CD14-positive monocyte (primary cell): Measurements from ENCODE around the gene CTBP2. TPM values are rescaled to one million over a fixed set of nuclear protein-coding genes. Genes with fewer than 3 reads are reported as not detected.

Experiments used
- DNase-seq, 3 donors: peaks; one replicate each; pipeline ENCODE4 v3.0.0-alpha.2; 2011 to 2022
- H2AFZ ChIP-seq: 2 replicates; pipeline ENCODE4 v1.6.0; 2012; ENCODE audit warnings: mild to moderate bottlenecking, low read depth, low read length, inconsistent platforms; ENCODE audit not compliant: insufficient read depth, poor library complexity, severe bottlenecking
- H3K27ac ChIP-seq, 2 donors: 1 replicate in 1 of 2; 2 replicates in 1 of 2; pipeline ENCODE4 v1.5.1; 2012 to 2013; ENCODE audit warnings: low read length in 2 of 2, control low read depth in 1 of 2, inconsistent platforms in 1 of 2, low read depth in 1 of 2, mild to moderate bottlenecking in 1 of 2
- H3K27me3 ChIP-seq, 2 donors: one replicate each; pipeline versions ENCODE4 v1.6.0 to v1.6.1; 2011 to 2013; ENCODE audit warnings: low read length in 2 of 2; ENCODE audit not compliant: control insufficient read depth in 2 of 2, insufficient read depth in 2 of 2
- H3K36me3 ChIP-seq, 2 donors: replicated peaks in 1 of 2; 1 replicate in 1 of 2; 2 replicates in 1 of 2; pipeline versions ENCODE4 v1.5.1 to v1.6.1; 2012 to 2013; ENCODE audit warnings: low read length in 2 of 2, control low read depth in 1 of 2, inconsistent platforms in 1 of 2, mild to moderate bottlenecking in 1 of 2; ENCODE audit not compliant: insufficient read depth in 2 of 2, control insufficient read depth in 1 of 2
- H3K4me1 ChIP-seq, 2 donors: 1 replicate in 1 of 2; 2 replicates in 1 of 2; pipeline versions ENCODE4 v1.5.1 to v1.6.1; 2012 to 2013; ENCODE audit warnings: low read length in 2 of 2, control low read depth in 1 of 2, inconsistent platforms in 1 of 2, mild to moderate bottlenecking in 1 of 2, moderate library complexity in 1 of 2; ENCODE audit not compliant: insufficient read depth in 2 of 2, control insufficient read depth in 1 of 2
- H3K4me2 ChIP-seq: replicated peaks from 2 replicates; pipeline ENCODE3; 2012; ENCODE audit warnings: low read length, moderate library complexity, mild to moderate bottlenecking; ENCODE audit not compliant: poor library complexity, severe bottlenecking; ENCODE audit errors: extremely low read depth
- H3K4me3 ChIP-seq, 3 experiments: fragments of 200-600 bp in 1 of 3; sonication (generic) in 1 of 3; replicated peaks in 1 of 3; 1 replicate in 2 of 3; 2 replicates in 1 of 3; pipeline ENCODE4 v1.5.1; 2011 to 2013; ENCODE audit warnings: low read length in 3 of 3, mild to moderate bottlenecking in 3 of 3, control low read depth in 2 of 3, low read depth in 2 of 3, inconsistent platforms in 1 of 3, moderate library complexity in 1 of 3
- H3K79me2 ChIP-seq: 2 replicates; pipeline ENCODE4 v1.6.0; 2012; ENCODE audit warnings: mild to moderate bottlenecking, control low read depth, inconsistent platforms, low read length, moderate library complexity; ENCODE audit not compliant: insufficient read depth
- H3K9ac ChIP-seq: 2 replicates; pipeline ENCODE4 v1.6.0; 2017; ENCODE audit warnings: low read length, mild to moderate bottlenecking; ENCODE audit not compliant: insufficient read depth, poor library complexity, severe bottlenecking
- H3K9me3 ChIP-seq, 2 donors: replicated peaks in 1 of 2; 1 replicate in 1 of 2; 2 replicates in 1 of 2; pipeline versions ENCODE4 v1.5.1 to v1.6.1; 2012 to 2013; ENCODE audit warnings: low read length in 2 of 2, control low read depth in 1 of 2; ENCODE audit not compliant: control insufficient read depth in 1 of 2, insufficient read depth in 1 of 2
- H4K20me1 ChIP-seq: 2 replicates; pipeline ENCODE4 v1.6.0; 2012; ENCODE audit warnings: mild to moderate bottlenecking, low read length, control low read depth, moderate library complexity; ENCODE audit not compliant: insufficient read depth
- H3K27ac Mint-ChIP-seq, 7 donors: one replicate each; pipeline ENCODE4 v1.8.0; 2020; ENCODE audit warnings: mild to moderate bottlenecking in 7 of 7, mixed read lengths in 7 of 7, moderate library complexity in 6 of 7, inconsistent platforms in 2 of 7
- H3K27me3 Mint-ChIP-seq, 3 donors: one replicate each; pipeline ENCODE4 v1.8.0; 2021 to 2022; ENCODE audit warnings: low read depth in 3 of 3, mild to moderate bottlenecking in 3 of 3, mixed read lengths in 3 of 3, moderate library complexity in 3 of 3, inconsistent platforms in 1 of 3
- H3K36me3 Mint-ChIP-seq, 2 donors: one replicate each; pipeline ENCODE4 v1.8.0; 2020; ENCODE audit warnings: mixed read lengths in 2 of 2, inconsistent platforms in 1 of 2, mild to moderate bottlenecking in 1 of 2
- H3K4me1 Mint-ChIP-seq: one replicate; pipeline ENCODE4 v1.8.0; 2020; ENCODE audit warnings: mild to moderate bottlenecking, mixed read lengths
- H3K4me3 Mint-ChIP-seq, 2 donors: one replicate each; pipeline ENCODE4 v1.8.0; 2020; ENCODE audit warnings: mild to moderate bottlenecking in 2 of 2, mixed read lengths in 2 of 2, moderate library complexity in 1 of 2
- H3K9me3 Mint-ChIP-seq, 7 donors: one replicate each; pipeline ENCODE4 v1.8.0; 2020 to 2022; ENCODE audit warnings: mixed read lengths in 7 of 7, mild to moderate bottlenecking in 6 of 7, moderate library complexity in 6 of 7, inconsistent platforms in 2 of 7
- CTCF ChIP-seq: fragments of 200-600 bp; IDR thresholded peaks from one replicate; pipeline ENCODE4 v1.8.0; 2022; ENCODE audit warnings: antibody characterized with exemption, mild to moderate bottlenecking
- WGBS: methylation state at CpG from one replicate; pipeline ENCODE4 v1.1.5; 2013; ENCODE audit warnings: missing lambda C conversion rate; ENCODE audit not compliant: insufficient coverage; 5-methylcytosine and 5-hydroxymethylcytosine counted together
- intact Hi-C, 2 donors: fragments of 100-400 bp; cut with micrococcal nuclease; formaldehyde crosslinking; loops; one replicate each; pipeline versions ENCODE4 v1.15.0 to v1.15.1; 2023
- polyA plus RNA-seq, 3 donors: library from polyadenylated mRNA; depleted of rRNA in 1 of 3; unstranded in 2 of 3; stranded (reverse) in 1 of 3; fragments of 300-500 nt in 2 of 3; fragments of >200 nt in 1 of 3; fragmentation: Illumina TruSeq in 2 of 3; gene quantifications; 1 replicate in 2 of 3; 2 replicates in 1 of 3; pipeline ENCODE4 v1.2.3, GENCODE V29; 2012 to 2021

CTBP2 gene
- polyA plus RNA-seq, 3 donors: 40.9 to 87.1 (median 41.1) TPM

DNA sequence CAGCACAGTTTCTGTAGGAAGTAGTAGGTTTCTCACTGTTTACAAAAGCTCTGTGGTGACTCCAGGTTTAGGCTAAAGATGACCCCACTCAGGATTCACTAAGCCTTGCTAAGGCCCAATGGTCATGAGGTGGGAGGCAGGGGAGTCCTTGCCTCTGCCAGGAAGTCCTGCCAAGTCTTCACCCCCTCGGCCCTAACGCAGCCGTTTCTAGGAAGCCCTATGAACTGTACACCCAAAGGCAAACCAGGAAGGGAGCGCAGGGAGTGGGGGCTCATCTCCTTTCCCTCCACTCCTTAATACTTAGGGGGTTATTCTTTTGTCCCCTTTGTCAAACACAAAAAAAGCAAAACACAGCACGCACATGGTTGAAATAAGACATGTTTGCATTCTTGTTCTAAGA is 64.6 kb downstream of the CTBP2 start:
- Histone ChIP-seq H3K79me2 (peaks cover 100% of the 10 kb centered on the region), H3K4me1 (peaks cover 4 to 6% of the 10 kb centered on the region in 2 donors), H3K4me2 (no peak overlapping the region), H3K27ac (no peak overlapping the region), H3K27me3 (no peaks in the 10 kb centered on the region), H2AFZ (no peak overlapping the region), H3K9ac (no peak overlapping the region), H3K36me3 (peaks cover 0 to 62% of the 10 kb centered on the region in 2 donors), H3K4me3 (no peak overlapping the region), H3K9me3 (no peaks in the 10 kb centered on the region), H4K20me1 (peaks cover 100% of the 10 kb centered on the region)
- peaks cover 0 to 2% (median 0%) of the 10 kb centered on the region in 3 donors for H3K27me3 Mint-ChIP-seq
- WGBS: 82% methylated on average over 3 of the region's 5 CpGs
- H3K4me3 Mint-ChIP-seq: no peak overlapping the region
- no peak for DNase-seq
- peak overlapping the region in 6 of 7 donors; percentile 46 to 85 (median 62) for H3K27ac Mint-ChIP-seq
- TF ChIP-seq CTCF: no peak
- intact Hi-C loops: no loop called here
- peaks cover 34% of the 10 kb centered on the region for H3K4me1 Mint-ChIP-seq
- H3K36me3 Mint-ChIP-seq: peaks cover 7 to 49% of the 10 kb centered on the region in 2 donors
- H3K9me3 Mint-ChIP-seq: no peaks in the 10 kb centered on the region

- WGBS: 67% methylated on average over 5 of the region's 6 CpGs
- intact Hi-C loops: no loop called here
- Mint-ChIP-seq H3K4me1 (peaks cover 34% of the 10 kb centered on the region), H3K9me3 (no peaks in the 10 kb centered on the region), H3K36me3 (peaks cover 6 to 50% of the 10 kb centered on the region in 2 donors), H3K27ac (peak overlapping the region in 6 of 7 donors; percentile 35 to 75 (median 68)), H3K4me3 (no peak overlapping the region), H3K27me3 (peaks cover 0 to 2% (median 0%) of the 10 kb centered on the region in 3 donors)
- no peak overlapping the region for H3K4me3 ChIP-seq
- no peak for TF ChIP-seq CTCF
- H3K27ac ChIP-seq: peak overlapping the region in 1 of 2 donors; percentile 38
- peaks cover 100% of the 10 kb centered on the region for H3K79me2 ChIP-seq
- H4K20me1 ChIP-seq: peaks cover 100% of the 10 kb centered on the region
- no peaks in the 10 kb centered on the region for H3K9me3 ChIP-seq
- peaks cover 0 to 65% of the 10 kb centered on the region in 2 donors for H3K36me3 ChIP-seq
- no peak overlapping the region for H3K9ac ChIP-seq
- H3K4me2 ChIP-seq: no peak overlapping the region
- H3K27me3 ChIP-seq: no peaks in the 10 kb centered on the region
- DNase-seq: no peak
- peaks cover 4 to 6% of the 10 kb centered on the region in 2 donors for H3K4me1 ChIP-seq
- no peak overlapping the region for H2AFZ ChIP-seq
Observed at GRCh38 chr10:125095228-125095627, 65.1 kb downstream of the CTBP2 start.
